HG03039 (cell line): ENCODE measurements around the gene VAV3.

ENCODE experiments used
- ATAC-seq: cut with Tn5 transposase; IDR thresholded peaks from one replicate; pipeline ENCODE4 v1.9.1; 2021; ENCODE audit warnings: mild to moderate bottlenecking, moderate library complexity; ENCODE audit not compliant: unreplicated experiment

VAV3 gene

DNA sequence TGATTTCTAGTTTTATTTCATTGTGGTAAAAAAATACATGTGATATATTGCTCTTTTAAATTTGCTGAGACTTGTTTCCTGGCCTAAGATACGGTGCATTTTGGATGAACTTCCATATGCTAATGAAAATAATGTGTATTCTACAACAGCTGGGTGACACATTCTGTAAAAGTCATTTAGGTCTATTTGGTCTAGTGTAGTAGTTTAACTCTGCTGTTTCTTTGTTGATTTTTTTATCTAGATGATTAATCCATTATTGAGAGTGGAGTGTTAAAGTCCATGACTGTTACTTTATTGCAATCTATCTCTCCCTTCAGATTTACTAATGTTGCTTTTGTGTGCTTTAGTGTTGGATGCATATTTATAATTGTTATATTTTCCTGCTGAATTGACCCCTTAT is 161.4 kb downstream of the VAV3 start:
- no peak for ATAC-seq

DNA sequence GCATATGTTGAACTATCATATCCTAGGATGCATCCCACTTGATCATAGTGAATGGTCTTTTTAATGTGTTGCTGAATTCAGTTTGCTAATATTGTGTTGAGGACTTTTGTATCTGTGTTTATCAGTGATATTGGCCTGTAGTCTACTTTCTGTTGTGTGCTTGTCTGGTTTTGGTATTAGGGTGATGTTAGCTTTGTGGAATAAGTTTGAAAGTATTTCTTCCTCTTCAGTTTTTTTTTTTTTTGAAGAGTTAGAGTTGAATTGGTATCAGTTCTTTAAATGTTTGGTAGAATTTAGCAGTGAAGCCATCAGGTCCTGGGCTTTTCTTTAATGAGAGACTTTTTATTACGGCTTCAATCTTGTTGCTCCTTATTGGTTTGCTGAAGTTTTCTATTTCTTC is 162.3 kb downstream of the VAV3 start:
- no peak for ATAC-seq

DNA sequence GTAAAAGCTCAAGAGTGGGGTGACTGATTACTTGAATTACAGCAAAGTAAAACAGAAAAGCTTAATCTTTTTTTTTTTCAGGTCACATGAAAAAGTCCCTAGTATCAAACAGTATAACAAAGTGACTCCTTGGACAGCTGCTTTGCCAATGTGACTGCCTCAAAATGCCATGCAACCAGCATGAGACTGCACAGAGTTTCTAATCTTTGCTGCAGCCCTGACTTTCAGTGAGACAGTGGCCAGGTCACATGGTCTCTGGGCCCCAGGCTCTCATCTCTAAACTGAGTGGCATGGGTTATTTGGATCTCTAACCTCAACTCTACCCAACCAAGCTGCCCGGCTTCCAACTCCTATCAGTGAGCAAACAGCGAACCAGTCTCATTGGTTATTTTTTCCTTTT is 169.0 kb downstream of the VAV3 start:
- no peak for ATAC-seq

DNA sequence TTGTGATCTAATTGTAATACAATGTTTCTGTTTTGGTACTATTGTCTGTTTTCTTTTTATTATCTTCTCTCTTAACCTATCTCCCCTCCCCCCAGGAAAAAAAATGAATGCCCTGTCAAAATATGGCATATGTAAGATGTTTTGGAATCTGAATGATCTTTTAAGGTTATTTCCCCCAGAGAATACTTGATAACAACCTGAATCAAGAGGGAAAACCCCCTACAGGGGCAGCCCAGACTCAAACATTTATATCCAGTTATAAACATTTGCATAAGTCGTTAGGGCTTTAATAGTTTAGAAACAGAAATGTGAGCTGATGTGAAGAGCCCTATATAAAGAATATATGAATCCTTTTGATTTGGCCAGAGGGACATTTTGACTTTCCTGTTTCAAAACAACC is 169.5 kb downstream of the VAV3 start:
- ATAC-seq, result no peak

DNA sequence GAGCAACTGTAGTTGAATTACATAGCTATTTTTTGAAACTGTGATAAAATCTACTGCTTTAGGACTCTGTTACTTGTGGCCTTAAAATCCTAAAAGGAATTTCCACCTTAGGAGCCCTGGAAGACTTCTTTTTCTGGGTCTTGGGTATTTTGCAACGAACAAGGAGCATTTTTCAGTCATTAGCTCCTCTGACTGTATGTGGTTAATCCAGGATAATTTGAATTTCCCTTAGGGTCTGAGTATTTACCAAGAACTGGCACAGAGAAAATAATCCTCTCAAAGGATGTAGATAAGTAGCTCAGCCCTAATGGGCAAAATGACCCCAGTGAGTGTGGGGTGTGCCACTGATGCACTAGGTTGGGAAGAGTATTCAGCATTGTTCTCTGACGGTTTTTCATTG is 170.4 kb downstream of the VAV3 start:
- no peak for ATAC-seq

DNA sequence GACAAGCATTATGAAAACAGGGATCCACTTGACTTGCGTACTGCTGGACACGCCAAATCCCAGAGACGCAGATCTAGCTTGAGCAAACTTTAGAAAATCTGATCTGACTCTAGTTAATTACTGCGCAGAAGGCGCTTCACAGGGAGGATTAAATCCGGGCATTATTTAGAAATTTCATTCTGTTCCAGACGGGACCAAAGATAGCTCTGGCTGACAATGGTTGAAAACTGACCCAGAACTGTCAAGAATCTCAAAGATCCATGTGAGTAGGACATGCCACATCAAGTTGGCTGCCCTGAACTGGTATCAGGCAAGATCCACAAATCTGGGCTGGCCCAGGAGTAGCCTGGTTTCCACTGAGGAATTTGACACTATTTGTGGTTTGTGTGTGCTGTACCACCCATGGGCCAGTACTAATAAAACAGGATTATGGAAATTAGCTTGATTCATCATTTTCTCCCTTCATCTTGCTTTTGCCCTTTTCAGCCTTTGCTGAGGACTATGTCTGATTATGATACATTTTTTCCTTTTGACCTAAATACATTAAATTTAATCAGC is 171.0 kb downstream of the VAV3 start:
- no peak for ATAC-seq

DNA sequence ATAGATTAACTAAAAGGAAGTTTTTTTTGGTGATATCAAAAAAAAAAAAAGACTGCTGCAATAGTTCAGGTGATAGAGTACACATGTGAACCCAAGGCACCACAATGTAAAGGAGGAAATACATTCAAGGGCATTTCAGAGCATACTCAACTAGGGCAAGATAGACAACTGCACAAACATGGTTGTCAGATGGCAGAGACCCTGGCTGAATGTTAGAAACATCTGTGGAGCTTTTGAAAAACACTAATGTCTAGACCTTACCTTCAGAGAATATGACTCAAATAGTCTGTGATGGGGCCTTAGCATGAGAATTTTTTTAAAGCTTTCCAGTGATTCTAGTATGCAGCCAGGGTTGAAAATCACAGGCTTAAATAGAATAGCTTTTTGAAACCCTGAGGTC is 173.6 kb downstream of the VAV3 start:
- ATAC-seq, result no peak

DNA sequence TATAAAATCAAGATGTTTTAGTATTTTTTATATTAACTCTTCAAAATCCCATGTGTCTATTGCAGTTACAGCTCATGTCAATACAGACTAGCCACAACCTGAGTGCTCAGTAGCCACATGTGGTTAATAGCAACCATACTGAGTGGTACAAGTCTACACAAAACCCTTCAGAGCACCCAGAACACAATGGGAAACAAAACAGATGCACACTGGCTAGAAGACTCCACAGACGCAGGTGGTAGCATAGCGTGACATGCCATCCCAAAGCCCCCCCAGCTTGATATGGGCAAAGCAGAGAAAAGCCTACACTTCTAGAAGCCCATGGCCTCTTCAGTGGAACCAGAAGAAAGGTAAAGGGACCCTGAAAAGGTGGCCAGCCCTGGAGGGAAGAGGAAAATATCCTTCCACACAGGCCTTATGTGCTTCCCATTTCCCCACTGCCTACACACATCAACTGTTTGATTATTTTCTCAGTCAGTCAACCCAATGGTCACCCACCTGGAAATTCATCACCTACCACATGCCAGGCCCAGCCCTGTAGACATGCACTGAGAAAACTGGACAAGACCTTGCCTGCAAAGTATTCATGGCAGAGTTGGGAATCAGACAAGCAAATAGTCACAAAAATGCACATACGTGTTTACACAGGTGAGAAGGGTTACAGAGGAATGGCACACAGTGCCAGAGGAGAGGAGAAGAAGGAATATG is 175.0 kb downstream of the VAV3 start:
- ATAC-seq, result no peak

DNA sequence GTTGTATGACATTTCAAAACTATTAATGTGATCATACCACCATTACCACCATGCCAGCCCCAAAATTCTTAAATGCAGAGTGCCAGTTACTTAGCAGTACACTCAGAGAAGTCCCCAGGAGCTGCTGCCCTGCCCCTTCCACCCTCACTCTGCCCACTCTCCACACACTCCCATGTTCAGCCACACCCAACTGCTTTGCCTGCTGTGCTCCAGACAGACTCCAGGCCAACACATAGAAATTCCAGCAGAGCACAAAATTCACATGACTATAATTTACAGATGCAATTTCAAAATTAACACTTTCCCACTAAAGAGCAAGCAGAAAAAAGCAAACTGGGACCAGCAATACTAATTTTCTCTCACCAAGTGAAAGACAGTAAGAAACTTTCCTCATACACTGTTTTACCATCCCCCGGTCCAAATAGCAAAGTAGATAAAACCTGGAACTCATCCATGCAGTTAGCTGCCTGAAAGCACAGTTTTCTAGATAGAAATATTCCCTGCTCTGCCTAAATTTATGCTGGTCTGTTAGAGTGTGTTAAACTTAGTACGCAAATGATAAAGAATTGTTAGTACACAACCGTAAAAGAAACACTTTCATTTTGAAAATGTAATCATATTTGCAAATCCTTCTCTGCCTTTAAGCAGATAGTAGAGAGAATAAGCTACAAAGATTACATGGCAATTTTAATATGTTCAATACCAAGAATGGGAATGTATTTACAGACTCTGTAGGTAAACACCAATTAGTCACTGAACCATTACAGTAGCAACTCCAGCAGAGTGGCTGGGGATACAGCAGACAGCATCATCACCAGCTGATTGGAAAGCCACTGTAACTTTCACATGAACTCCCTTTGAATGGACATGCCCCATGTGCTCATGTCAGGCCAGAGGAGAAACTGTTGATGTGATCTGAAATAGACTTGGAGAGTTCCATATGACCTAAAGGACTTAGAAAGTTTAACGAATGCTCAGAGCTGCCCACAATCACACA is 176.5 kb downstream of the VAV3 start:
- ATAC-seq, result no peak

DNA sequence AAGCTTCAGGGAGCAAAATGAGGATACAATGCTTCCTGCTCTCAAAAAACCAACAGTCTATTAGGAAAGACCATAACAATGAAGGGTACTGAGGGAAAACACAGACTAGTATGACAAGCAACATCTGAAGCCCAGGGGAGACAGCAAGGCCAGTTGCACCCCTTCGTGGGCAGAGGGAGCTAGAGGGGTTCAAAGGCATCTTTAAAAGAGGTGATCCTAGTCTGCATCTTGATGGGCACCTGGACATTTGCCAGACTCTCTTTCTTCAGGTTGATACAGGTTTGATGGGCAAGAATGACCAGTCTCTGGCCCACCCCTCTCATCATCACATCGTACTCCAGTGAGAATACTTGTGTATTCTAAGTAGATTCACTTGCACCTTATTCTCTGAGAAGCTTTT is 177.7 kb downstream of the VAV3 start:
- ATAC-seq, result no peak

DNA sequence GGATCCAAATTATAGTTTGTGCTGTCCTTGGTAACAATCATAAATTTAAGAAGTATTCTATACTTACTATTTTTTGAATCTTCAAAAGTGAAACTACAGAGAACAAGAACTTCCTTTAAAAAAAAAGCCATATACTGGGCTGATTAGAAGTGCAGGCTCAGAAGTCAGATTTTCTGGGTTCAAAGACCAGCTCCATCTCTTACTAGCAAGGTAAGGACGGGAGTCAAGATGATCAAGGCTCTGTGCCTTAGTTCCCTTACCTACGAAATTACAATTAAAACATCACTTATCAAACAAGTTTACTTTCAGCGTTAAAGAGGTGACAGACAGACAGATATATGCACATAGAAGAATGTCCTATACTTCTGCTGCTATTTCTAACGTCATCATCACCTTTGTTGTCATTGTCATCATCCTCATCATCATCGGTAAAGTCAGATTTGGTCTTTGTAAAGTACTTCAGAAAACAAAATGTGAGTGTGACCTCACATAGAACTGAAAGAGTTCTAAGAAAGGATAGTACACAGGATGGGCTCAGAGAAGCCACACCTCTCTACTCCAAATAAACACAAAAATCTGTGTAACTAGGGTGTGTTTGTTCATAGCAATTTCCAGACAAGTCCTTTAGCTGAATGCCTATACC is 178.7 kb downstream of the VAV3 start:
- ATAC-seq, result no peak

DNA sequence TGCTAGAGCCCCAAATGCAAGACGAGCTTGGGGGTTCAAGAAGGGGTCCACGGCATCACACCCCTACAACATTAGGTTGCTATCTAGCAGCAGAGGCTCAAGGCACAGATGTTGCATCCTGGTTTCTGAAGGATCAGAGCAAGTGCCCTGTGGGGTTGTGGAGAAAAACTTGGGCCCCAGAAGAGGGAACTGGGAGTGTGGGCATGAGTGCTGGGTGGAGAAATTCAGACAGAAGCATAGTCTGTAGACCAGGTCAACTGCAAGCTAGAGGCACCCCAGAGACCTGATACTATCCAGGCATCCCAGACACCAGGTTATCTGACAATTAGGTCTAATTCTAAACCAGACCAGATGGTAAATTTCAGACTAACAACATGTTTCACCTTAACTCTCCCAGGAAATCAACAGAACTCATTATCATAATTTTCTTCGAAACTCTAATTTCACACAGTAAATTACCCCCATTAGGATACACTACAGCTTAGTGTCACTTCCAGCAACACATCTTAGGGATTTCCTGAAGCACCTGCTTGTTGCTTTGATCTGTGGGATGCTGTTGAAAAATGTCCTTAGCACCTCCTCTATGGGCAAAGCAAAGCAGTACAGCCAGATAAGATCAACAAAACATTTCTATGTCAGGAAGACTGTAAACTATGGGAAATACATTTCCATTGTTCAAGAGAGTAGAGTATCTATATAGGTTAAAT is 179.3 kb downstream of the VAV3 start:
- no peak for ATAC-seq

DNA sequence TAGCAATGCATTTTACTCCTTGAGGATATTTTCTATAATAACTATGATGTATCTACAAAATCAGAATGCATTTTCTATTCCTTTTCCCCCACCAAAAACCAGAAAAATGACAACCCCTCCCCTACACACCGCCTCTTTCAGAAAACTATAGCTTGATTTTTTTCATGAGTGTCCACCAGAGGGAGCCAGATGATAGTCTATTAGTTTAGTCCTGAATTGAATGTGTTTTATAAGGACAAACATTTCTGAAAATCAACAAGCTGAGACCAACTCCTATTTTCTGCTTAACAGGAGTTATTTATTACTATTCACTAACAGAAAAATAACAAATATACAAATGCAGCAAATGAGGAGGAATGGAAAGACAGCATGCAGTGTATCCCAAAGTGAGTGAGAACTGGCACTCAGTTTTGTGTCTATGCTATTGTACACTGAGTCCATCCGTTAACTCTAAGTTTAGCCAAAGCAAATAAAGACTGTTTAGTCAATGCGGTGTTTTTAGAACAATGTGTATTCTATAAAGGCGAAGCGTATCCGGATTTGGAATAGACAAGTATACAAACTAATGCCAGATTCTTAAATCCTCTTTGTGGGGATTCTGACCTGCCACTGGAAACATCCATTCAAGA is 182.6 kb downstream of the VAV3 start:
- ATAC-seq, result no peak

DNA sequence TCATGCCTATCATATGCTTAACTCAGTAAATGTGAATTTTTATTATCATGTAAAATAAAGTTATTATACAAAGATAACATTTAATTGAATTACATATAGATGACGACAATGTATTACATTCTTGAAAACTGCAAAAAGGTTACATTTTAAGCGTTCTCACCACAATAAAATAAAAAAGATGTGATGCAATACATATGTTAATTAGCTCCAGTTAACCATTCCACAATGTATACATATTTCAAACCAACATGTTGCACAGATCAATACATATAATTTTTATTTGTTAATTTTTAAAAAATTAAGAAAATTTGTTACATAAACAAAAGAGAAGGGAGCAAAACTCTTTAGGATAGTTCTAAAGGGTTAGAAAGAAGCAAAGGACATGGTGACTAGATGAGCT is 183.7 kb downstream of the VAV3 start:
- no peak for ATAC-seq

DNA sequence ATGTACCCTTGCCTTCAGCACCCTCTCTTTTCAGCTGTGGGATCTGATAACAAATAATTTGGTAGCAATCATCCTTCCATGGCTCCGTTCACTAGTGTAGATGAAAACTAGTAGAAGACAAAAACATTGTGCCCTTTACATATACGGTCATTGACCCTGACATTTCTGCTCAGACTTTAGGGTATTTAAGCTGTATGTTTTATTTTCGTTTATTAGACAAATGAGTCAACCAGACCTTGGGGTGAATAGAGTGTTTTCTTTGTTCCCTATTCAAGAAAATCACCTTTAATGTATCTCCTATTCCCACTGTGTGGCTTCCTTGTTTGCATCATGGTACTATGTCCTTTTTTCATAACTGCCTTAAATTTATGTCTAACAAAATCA is 187.3 kb downstream of the VAV3 start:
- peak; percentile 30 for ATAC-seq

DNA sequence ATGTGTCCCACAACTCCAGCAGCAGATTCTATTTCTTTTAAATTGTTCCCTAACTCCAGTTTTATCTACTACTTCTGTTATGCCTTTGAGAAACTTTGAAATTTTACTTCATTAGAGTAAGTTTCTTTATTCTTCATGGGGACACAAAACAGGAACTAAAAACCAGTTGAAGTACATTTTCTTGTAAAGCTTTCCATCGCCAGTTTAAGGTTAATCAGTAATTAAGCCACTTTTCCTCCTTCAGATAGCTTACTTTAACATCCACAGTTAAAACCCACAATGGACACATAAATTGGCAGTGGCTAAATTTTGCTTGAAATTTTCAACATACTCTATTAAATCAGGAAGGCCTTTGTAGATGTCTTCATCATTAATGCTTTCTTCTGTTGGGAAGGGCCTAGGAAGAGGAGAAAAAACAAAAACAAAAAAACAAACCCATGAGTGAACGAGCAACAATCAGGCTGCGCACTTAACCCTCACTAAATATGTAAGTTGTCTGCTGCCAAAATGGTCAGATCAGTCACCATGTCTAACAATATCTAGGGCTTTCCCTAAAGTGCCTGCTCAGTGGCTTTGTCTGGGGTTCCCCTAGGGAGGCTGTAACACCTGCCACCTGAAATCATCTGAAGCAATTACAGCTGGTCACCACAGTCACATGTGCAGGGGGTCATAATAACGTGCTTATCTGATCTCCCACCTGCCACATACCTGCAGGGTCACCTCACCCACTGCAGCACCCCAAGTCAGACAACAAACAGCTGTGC is 187.9 kb downstream of the VAV3 start:
- ATAC-seq, result peak; percentile 92

DNA sequence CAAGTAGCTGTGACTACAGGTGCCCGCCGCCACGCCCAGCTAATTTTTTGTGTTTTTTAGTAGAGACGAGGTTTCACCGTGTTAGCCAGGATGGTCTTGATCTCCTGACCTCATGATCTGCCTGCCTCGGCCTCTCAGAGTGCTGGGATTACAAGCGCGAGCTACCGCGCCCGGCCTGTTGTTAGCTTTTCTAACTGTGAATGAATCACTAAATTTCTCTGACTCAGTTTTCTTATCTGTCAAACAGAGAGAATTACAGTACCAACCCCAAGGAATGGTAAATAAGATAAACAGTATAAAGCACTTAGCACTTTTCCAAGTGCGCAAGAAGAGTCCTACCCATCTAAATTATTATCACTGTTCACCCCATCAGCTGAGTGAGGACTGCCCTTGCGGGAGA is 193.6 kb downstream of the VAV3 start:
- ATAC-seq, result no peak

DNA sequence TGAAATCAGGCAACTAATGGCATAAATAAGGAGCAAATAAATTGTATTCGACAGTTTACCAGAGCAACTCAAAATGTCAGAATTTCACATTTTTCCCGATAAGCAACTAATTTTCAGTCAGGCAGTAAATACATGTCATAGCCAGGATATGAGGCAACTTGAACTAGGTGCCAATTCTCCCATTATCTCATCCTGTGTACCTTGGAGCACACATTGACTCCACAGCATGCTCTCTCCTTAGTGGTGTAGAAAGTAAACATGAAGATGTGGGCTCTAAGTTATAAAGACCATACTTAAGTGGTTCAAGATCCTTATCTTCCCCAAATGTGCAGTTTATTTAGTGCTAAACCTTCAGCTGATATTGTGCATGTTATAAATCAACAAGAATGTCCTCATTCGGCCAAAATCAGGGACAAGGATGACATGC is 197.8 kb downstream of the VAV3 start:
- ATAC-seq, result no peak

DNA sequence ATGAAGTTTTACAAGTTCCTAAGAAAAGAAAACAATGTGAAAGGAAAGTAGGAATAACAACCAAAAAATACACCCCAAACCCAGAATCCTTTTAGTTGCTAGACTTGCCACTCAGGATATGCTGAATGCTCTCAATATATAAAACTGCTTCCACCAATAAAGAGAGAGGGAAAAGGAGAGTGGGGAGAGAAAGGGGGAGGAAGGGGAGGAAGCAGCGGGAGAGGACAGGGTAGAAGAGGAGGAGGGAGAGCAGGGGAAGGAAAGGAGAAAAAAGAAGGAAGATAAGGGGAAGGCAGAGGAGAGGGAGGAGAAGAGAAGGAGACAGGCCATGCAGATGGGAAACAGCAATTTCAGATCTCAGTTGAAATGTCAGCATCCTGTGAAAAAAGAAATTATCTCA is 198.4 kb downstream of the VAV3 start:
- ATAC-seq, result no peak
